Measurements from ENCODE around the gene NR4A3. TPM values are rescaled to one million over a fixed set of nuclear protein-coding genes. Genes with fewer than 3 reads are reported as not detected.
"Not testable (repeated sequence)": the region's sequence is repeated elsewhere in the genome, so short reads cannot be mapped to it uniquely, and the experiment has no call there.

Gene NR4A3
- 1 to 10 TPM in 1 of 2 donors, under 1 TPM in 1; 0.10 to 3.9 TPM for total RNA-seq

GRCh38 chr9:99821396-99822108 is at the start of gene NR4A3:
Gene NR4A3, plus strand, starts transcription at chr9:99821885. Its CDS starts 6,158 bp downstream, at chr9:99828043.
- H3K27ac ChIP-seq = peak within 1 kb of the TSS; percentile 88
- H3K9me3 ChIP-seq = no peaks in the 10 kb centered on the region
- H3K36me3 ChIP-seq = no peaks in the 10 kb centered on the region
- H3K4me3 ChIP-seq = peak within 1 kb of the TSS; percentile 67
- peak; percentile 96 for DNase-seq
- H3K4me1 ChIP-seq = peaks cover 10% of the 10 kb centered on the region
- TF ChIP-seq CTCF (IDR thresholded peaks at IDR 0.05) = peak; percentile 26
- H3K9ac ChIP-seq (ENCODE audit: low read depth in 2 of 2, low read length in 2 of 2) = peak within 1 kb of the TSS; percentile 86 to 91
- intact Hi-C loops (cut with DNase I) = loop anchor here (5.0 kb wide), 1 partner anchor 86 kb away; the partner anchor contains the start of gene STX17
- H3K27me3 ChIP-seq = peaks cover 44% of the 10 kb centered on the region

- Histone ChIP-seq H3K27me3 (no peaks in the 10 kb centered on the region), H3K9ac (ENCODE audit: low read depth in 2 of 2, low read length in 2 of 2) (no peak overlapping the region), H3K27ac (no peak overlapping the region), H3K9me3 (no peaks in the 10 kb centered on the region), H3K36me3 (no peaks in the 10 kb centered on the region), H3K4me1 (no peaks in the 10 kb centered on the region), H3K4me3 (no peak overlapping the region)
- intact Hi-C loops (cut with DNase I) = no loop called here
- no peak for DNase-seq
- no peak for TF ChIP-seq CTCF (IDR thresholded peaks at IDR 0.05)
Measured at GRCh38 chr9:99773468-99774138, 48.1 kb upstream of the NR4A3 start.

GRCh38 chr9:99778308-99778707 is 43.4 kb upstream of the NR4A3 start:
- TF ChIP-seq CTCF (IDR thresholded peaks at IDR 0.05) = no peak
- DNase-seq = no peak
- no peaks in the 10 kb centered on the region for H3K4me1 ChIP-seq
- no peaks in the 10 kb centered on the region for H3K9me3 ChIP-seq
- H3K36me3 ChIP-seq = no peaks in the 10 kb centered on the region
- no peak overlapping the region for H3K27ac ChIP-seq
- H3K27me3 ChIP-seq = no peaks in the 10 kb centered on the region
- H3K4me3 ChIP-seq = no peak overlapping the region
- intact Hi-C loops (cut with DNase I) = no loop called here
- no peak overlapping the region for H3K9ac ChIP-seq (ENCODE audit: low read depth in 2 of 2, low read length in 2 of 2)

GRCh38 chr9:99778836-99779235 is 42.8 kb upstream of the NR4A3 start:
- no peak for DNase-seq
- Histone ChIP-seq H3K27ac (no peak overlapping the region), H3K36me3 (no peaks in the 10 kb centered on the region), H3K9ac (ENCODE audit: low read depth in 2 of 2, low read length in 2 of 2) (no peak overlapping the region), H3K4me3 (no peak overlapping the region), H3K27me3 (no peaks in the 10 kb centered on the region), H3K4me1 (no peaks in the 10 kb centered on the region), H3K9me3 (no peaks in the 10 kb centered on the region)
- no peak for TF ChIP-seq CTCF (IDR thresholded peaks at IDR 0.05)
- intact Hi-C loops (cut with DNase I) = no loop called here

- intact Hi-C loops (cut with DNase I) = no loop called here
- Histone ChIP-seq H3K9me3 (no peaks in the 10 kb centered on the region), H3K27ac (no peak overlapping the region), H3K36me3 (no peaks in the 10 kb centered on the region), H3K4me3 (no peak overlapping the region), H3K4me1 (no peaks in the 10 kb centered on the region), H3K9ac (ENCODE audit: low read depth in 2 of 2, low read length in 2 of 2) (no peak overlapping the region), H3K27me3 (no peaks in the 10 kb centered on the region)
- DNase-seq = no peak
- no peak for TF ChIP-seq CTCF (IDR thresholded peaks at IDR 0.05)
Measured at GRCh38 chr9:99779277-99779676, 42.4 kb upstream of the NR4A3 start.

- H3K4me1 ChIP-seq; H3K9me3 ChIP-seq; H3K36me3 ChIP-seq; H3K9ac ChIP-seq (ENCODE audit: low read depth in 2 of 2, low read length in 2 of 2); intact Hi-C loops (cut with DNase I); H3K4me3 ChIP-seq; H3K27me3 ChIP-seq; DNase-seq; H3K27ac ChIP-seq: not testable (repeated sequence)
Measured at GRCh38 chr9:99782349-99782748, 39.3 kb upstream of the NR4A3 start.

All from colonic mucosa (tissue), 4 donors.